GM21423 (cell line): ENCODE measurements around the gene RPL22L1.
"Not testable (repeated sequence)": the region's sequence is repeated elsewhere in the genome, so short reads cannot be mapped to it uniquely, and the experiment has no call there.

ENCODE experiments used
- ATAC-seq: cut with Tn5 transposase; IDR thresholded peaks from one replicate; pipeline ENCODE4 v1.9.1; 2021; ENCODE audit warnings: mild to moderate bottlenecking, moderate library complexity; ENCODE audit not compliant: unreplicated experiment

RPL22L1 gene

DNA sequence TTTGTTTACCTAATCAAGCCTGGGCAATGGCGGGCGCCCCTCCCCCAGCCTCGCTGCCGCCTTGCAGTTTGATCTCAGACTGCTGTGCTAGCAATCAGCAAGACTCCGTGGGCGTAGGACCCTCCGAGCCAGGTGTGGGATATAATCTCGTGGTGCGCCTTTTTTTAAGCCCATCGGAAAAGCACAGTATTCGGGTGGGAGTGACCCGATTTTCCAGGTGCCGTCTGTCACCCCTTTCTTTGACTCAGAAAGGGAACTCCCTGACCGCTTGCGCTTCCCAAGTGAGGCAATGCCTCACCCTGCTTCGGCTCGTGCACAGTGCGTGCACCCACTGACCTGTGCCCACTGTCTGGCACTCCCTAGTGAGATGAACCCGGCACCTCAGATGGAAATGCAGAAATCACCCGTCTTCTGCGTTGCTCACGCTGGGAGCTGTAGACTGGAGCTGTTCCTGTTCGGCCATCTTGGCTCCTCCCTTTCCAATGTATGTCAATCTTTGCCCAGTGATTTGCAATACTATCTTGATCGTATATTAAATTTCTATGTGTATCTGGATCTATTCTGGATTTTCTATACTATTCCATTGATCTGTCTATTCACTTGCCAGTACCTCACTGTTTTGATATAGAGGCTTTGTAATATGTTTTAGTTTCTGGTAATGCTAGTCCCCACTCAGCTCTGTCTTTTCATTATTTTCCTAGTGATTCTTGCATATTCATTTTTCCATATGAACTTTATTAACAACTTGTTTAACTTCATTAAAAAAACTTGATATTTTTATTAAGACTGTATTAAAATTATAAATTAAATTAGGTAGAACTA, 14.3 kb upstream of the RPL22L1 start:
- ATAC-seq = not testable (repeated sequence)

DNA sequence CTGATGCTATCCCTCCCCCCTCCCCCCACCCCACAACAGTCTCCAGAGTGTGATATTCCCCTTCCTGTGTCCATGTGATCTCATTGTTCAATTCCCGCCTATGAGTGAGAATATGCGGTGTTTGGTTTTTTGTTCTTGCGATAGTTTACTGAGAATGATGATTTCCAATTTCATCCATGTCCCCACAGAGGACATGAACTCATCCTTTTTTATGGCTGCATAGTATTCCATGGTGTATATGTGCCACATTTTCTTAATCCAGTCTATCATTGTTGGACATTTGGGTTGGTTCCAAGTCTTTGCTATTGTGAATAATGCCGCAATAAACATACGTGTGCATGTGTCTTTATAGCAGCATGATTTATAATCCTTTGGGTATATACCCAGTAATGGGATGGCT, 8.7 kb upstream of the RPL22L1 start:
- not testable (repeated sequence) for ATAC-seq

DNA sequence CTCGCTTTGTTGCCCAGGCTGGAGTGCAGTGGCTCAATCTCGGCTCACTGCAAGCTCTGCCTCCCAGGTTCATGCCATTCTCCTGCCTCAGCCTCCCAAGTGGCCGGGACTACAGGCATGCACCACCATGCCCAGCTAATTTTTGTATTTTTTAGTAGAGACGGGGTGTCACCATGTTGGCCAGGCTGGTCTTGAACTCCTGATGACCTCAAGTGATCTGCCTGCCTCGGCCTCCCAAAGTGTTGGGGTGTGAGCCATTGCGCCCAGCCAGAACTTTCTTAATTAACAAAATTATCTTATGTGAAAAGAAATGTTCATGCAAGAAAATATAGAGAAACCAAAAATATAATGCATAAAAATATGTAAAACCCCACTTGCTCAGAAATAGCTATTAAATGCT, 7.3 kb upstream of the RPL22L1 start:
- not testable (repeated sequence) for ATAC-seq

DNA sequence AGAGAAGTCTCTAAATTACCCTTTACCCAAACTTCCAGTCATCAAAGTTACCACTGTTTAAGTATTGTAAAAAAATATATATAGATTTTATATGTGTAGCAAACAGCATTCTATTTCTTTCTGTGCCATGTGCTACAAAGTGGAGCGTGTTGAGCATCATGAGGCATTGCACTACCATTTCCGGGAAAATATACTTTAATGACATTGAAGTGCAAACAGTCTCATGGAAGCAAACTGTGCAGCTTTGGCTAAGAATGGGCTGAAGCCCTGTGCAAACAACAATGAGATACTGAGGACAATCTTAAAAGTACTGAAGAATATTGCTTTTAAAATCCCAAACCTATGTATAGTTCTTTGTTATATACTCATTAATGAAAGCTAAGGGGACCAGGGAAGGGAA, 6.5 kb upstream of the RPL22L1 start:
- ATAC-seq = no peak

DNA sequence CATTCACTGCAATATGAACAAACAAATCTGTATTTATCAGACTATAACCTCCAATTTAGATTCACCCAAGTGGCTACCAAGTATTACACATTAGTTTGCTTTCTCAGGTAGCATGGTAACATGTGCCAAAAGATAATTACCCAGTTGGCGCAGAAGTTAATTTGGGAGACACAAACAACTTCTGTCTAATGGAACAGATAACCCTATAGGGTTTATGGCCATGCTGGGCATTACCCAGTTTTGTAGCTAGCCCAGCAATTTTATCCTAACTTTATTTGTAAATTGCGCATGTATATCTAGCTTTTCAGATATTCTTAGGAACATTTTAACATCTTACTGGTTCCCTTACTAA, 780 bp downstream of the RPL22L1 start:
- ATAC-seq = no peak

GRCh38 chr3:170868577-170869238, 1.3 kb downstream of the RPL22L1 start:
- ATAC-seq = no peak

GRCh38 chr3:170867143-170867937, 2.7 kb downstream of the RPL22L1 start:
- no peak for ATAC-seq

DNA sequence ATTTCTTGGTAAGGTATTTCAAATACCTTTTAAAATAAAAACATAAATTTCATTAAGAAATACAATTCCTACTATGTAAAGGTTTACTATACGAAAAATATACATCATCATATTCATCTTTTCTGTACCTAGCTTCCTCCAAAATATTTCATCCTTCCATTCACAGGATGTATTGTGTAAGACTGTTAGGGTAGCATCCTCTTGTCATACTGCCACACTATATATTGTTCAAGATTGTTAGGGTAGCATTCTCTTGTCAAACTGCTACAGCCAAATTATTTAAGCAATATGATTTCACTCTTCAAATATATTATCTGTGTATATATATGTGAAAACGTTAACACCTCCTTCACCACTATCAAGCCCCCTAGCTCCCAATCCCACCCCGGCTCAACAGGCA, 3.5 kb downstream of the RPL22L1 start:
- no peak for ATAC-seq

DNA sequence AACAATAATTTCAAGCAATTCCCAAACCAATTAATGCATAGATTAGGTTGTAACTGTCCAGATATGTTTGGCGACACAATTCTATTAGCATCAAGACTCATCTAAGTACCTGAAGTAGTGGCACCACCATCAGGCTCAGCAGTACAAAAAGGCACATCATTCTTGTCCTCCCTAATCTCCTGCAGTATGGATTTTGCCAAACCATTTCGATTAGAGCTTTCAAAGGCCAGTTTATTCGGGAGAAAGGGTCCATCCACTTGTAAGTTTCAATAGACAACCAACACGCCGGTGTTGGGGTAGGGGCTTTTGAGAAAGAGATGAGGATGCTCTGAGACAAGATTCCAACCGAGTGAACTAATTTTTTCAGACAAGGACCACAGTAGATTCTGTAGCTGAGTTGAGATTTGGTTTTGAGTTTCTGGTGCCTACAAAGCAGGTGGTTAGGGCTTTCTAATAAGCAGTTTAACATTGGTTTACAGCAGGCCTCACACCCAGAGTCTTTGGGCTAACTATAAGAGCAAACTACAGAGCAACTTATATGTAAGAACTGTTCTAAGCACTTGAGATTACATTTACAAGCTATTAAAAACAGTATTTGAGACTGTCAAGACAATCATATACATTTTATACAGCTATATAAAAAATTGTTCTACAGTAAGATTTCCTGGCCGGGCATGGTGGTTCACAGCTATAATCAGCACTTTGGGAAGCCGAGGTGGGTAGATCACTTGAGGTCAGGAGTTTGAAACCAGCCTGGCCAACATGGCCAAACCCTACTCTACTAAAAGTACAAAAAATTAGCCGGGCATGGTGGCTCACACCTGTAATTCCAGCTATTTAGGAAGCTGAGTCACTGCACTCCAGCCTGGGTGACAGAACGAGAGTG, 4.5 kb downstream of the RPL22L1 start:
- no peak for ATAC-seq

DNA sequence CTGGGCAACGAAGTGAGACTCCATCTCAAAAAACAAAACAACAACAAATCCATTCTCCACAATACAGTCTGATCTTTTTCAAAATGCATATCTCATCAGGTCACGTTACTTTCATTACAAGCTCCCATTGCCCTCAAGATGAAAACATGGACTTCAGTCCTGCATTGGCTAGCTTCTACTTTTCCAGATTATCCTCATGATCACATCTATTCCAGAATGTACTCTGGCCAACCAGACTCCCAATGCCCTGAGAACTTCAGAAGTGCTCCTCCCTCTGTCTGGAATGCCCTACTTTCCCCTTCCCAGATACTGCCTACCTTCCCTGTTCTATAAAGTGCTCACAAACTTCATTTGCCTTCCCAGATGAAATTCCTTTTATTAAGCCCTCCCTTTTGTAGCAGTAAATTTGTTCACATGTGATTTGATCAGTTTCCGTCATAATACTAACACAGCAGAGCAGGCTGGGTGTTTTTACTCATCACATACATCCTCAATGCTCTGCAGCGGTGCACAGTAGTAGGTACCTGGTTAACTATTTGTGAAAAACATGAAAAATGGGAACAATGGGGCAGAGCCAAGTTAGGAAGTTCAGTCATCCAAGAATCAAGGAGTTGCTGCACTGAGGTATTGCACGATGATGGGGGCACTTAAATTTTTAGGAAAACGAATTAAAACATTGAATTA, 5.3 kb downstream of the RPL22L1 start:
- no peak for ATAC-seq

DNA sequence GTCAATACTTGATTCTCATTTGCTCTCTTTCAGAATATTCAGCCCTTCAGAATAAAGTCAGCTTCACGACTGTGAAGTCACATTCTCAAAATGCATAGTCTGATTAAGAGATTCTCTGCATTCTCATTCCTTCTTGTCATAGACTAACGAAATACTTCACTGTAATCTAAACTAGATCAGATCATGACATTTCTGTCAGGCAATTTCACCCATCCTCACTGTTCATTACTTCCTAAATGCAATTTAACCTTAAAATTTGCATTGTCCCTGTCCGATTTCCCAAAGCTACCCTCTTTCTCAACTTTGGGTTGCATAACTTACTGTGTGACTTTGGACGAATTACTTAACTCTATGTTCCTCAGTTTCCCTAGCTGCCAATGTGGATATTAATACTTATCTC, 6.2 kb downstream of the RPL22L1 start:
- no peak for ATAC-seq

DNA sequence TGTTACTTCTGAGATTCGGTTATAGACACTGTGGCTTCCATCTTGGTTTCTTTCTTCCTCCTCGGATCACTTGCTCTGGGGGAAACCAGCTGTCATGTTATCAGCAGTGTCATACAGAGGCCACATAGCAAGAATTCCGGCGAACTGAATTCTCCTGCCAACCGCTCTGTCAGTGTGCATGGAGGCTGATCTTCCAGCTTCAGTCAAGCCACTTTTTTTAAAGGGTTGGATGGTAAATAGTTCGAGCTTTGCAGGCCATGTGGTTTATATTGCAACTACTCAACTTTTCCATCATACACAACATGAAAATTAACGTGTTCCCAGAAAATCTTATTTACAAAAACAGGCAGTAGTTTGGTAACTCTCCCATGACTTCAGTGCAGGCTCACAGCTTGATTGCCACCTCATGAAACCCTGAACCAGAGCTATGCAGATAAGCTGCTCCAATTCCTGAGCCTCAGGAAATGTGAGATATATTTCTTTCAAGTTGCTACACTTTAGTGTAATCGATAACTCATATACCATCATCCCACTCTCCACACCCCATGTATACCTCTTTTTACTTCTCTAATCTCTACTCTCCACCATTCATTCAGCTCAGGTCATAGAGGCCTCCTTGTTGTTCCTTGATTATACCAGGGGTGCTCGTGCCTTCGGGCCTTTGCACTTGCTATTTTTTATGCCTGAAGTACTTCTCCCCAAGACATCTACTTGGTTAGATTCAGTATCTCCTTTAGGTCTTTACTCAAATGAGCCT, 7.2 kb downstream of the RPL22L1 start:
- ATAC-seq = no peak

DNA sequence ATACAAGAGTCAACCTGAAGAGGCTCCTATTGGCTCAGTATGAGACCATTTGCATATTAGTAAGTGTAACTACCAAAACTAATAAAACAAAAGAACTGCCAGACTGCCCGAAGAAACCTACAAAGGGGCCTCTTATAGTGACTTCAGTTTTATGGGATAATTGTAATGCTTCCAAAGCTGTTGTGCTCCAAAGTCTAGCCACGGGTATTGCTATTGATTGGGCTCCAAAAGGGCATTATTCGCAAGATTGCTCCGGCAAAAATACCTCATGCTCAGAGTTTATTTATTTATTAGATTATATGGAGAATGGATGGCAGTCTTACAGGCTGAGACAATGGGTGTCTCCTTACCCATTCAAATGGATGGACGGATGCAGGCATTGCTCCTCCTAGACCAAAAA, 11.4 kb downstream of the RPL22L1 start:
- no peak for ATAC-seq

DNA sequence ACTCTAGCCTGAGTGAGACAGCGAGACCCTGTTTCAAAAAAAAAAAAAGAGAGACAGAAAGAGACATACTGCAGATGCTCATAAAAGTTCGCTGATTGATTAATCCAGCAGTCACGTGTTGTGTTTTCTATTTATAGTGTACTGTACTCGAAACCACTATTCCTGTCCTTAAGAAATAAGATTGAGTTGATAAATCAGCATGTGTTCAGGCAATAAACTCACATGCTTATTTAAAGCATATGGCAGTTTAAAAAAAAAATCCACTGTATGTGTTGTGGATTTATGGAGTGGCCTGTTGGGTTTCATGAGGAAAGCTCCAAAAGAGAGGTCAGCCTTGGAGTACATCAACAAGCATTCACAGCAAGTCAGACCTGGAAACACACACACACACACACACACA, 17.7 kb downstream of the RPL22L1 start:
- ATAC-seq = no peak

DNA sequence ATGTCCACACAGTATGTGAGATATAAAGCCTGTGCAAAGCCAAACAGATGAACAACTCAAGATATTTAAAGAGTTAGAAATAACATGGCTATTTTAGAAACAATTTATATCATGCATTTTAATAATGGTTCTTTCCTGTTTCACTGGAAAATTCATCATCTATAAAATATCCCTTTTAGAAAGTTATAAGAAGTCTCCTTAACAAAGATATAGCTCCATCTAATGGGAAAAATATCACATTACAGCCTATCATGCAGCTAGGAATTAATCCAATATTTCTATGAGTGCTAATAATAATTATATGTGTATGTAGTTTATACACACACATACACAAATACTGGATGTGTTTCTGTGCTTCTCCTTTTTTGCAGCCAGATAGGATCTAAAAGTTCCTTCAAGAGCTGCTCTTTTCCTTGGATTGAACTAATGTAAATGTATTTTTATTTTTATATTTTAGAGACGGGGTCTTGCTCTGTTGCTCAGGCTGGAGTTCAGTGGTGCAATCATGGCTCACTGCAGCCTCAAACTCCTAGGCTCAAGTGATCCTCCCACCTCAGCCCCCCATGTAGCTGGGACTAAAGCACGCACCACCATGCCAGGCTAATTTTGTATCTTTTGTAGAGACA, 21.6 kb downstream of the RPL22L1 start:
- no peak for ATAC-seq

GRCh38 chr3:170844377-170844776, 25.6 kb downstream of the RPL22L1 start:
- ATAC-seq = no peak

DNA sequence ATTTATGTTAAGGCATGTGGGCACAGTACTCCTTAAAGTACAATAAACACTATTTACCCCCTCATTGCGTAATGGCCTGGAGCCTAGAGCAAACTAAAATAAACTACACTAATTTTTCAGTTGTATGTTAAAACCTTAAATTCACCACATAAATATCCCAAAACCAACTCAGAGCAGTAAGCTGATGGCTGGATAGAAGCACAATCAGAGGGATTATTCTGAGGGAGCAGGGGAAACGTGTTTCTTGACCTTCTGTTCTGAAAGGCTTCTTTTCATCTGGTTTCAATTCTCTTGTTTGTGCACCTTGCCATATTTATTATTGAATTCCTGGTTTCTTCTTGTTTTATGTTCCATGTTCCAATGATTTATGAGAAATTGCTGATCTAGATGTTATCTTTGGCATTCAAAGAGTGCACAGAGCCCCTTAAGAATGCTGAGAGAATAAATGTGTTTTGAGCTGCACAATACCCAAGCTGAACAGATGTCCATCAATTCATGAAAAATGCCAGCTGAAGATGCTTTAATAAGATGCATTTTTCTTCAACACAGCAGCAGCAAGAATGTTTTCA, 29.6 kb downstream of the RPL22L1 start:
- no peak for ATAC-seq

- no peak for ATAC-seq
Observed at GRCh38 chr3:170839518-170840100, 30.4 kb downstream of the RPL22L1 start.
